A549 treated with DMSO at 1 μM for 4 hours (cell line): ENCODE data around the gene SLC27A4. TPM values are rescaled to one million over a fixed set of nuclear protein-coding genes. Genes with fewer than 3 reads are reported as not detected.

Source experiments
- total RNA-seq: library from RNA; stranded (reverse); fragments of 200-300 nt; extraction: Qiagen RNA extraction; gene quantifications from 5 replicates; pipeline ENCODE4 v1.2.3, GENCODE V29; 2022; ENCODE audit warnings: low read depth

The SLC27A4 gene
- 36.1 to 52.3 TPM (median 45.2 TPM) in 5 replicates for total RNA-seq

GRCh38 chr9:128339761-128340690 lies at the start of gene SLC27A4:
SLC27A4 (plus strand) TSS chr9:128340527; CDS start chr9:128343133, 2,606 bp downstream.

GRCh38 chr9:128322404-128323211 lies 17.7 kb upstream of the SLC27A4 start, which contains the start of the genes COQ4 and TRUB2:
COQ4 (plus strand) TSS chr9:128322839; CDS start chr9:128322859, 20 bp downstream.
TRUB2 (minus strand) TSS chr9:128322447; CDS start chr9:128322408, 39 bp downstream.

GRCh38 chr9:128370752-128371629 lies 30.7 kb downstream of the SLC27A4 start, which contains the start of gene URM1:
URM1 (plus strand) TSS chr9:128371374; CDS start chr9:128371381, 7 bp downstream.

Other genes starting within 250 kb of the SLC27A4 start
- 77.0 to 110 TPM (median 89.7 TPM) in 5 replicates for gene PTGES2, start 212.8 kb upstream of the SLC27A4 start, total RNA-seq
- gene LCN2, start 191.1 kb upstream of the SLC27A4 start, total RNA-seq: 2.2 to 6.1 TPM (median 3.3 TPM) in 5 replicates
- 35.7 to 64.3 TPM (median 54.3 TPM) in 5 replicates for gene BBLN, start 180.3 kb upstream of the SLC27A4 start, total RNA-seq
- 73.1 to 102 TPM (median 85.4 TPM) in 5 replicates for gene CIZ1, start 149.0 kb upstream of the SLC27A4 start, total RNA-seq
- gene DNM1, start 137.1 kb upstream of the SLC27A4 start, total RNA-seq: 81.5 to 103 TPM (median 88.2 TPM) in 5 replicates
- gene GOLGA2, start 64.5 kb upstream of the SLC27A4 start, total RNA-seq: 43.4 to 51.4 TPM (median 49.5 TPM) in 5 replicates
- 42.5 to 48.0 TPM (median 43.5 TPM) in 5 replicates for gene SWI5, start 64.3 kb upstream of the SLC27A4 start, total RNA-seq
- 47.0 to 54.8 TPM (median 52.4 TPM) in 5 replicates for gene TRUB2, start 18.1 kb upstream of the SLC27A4 start, total RNA-seq
- 51.3 to 61.8 TPM (median 57.5 TPM) in 5 replicates for gene COQ4, start 17.7 kb upstream of the SLC27A4 start, total RNA-seq
- 70.8 to 87.2 TPM (median 85.8 TPM) in 5 replicates for gene URM1, start 30.8 kb downstream of the SLC27A4 start, total RNA-seq
- gene CERCAM, start 80.3 kb downstream of the SLC27A4 start, total RNA-seq: 32.9 to 41.7 TPM (median 36.1 TPM) in 5 replicates
- gene ODF2, start 115.5 kb downstream of the SLC27A4 start, total RNA-seq: 28.0 to 34.2 TPM (median 30.7 TPM) in 5 replicates
- 27.7 to 36.5 TPM (median 33.9 TPM) in 5 replicates for gene GLE1, start 164.2 kb downstream of the SLC27A4 start, total RNA-seq
- gene SPTAN1, start 212.1 kb downstream of the SLC27A4 start, total RNA-seq: 130 to 158 TPM (median 152 TPM) in 5 replicates